HCT116 (cell line): Measurements from ENCODE around the gene AGBL1.

Experiments used
- CTCF ChIP-seq, 3 experiments: fragments of 200-600 bp in 1 of 3; sonication (generic) in 1 of 3; IDR thresholded peaks in 2 of 3; conservative IDR thresholded peaks in 1 of 3; 2 replicates each; pipeline ENCODE4 v1.5.1; 2012 to 2017; ENCODE audit warnings: low read depth in 2 of 3, low read length in 2 of 3, antibody characterized with exemption in 1 of 3, borderline replicate concordance in 1 of 3, control low read depth in 1 of 3, mild to moderate bottlenecking in 1 of 3, mixed read lengths in 1 of 3, mixed run types in 1 of 3, moderate library complexity in 1 of 3; ENCODE audit not compliant: insufficient read depth in 1 of 3
- JUND ChIP-seq: IDR thresholded peaks from 2 replicates; pipeline ENCODE4 v1.6.1; 2012
- REST ChIP-seq: IDR thresholded peaks from 2 replicates; pipeline ENCODE4 v1.6.1; 2012; ENCODE audit warnings: low read depth
- SIN3A ChIP-seq: IDR thresholded peaks from 2 replicates; pipeline ENCODE4 v1.6.1; 2012; ENCODE audit warnings: low read depth

GRCh38 chr15:86522721-86523120 is 443.1 kb downstream of the AGBL1 start:
- TF ChIP-seq REST: no peak
- no peak for TF ChIP-seq SIN3A
- TF ChIP-seq JUND: no peak
- TF ChIP-seq CTCF (IDR thresholded peaks at IDR 0.05 in 2 of 3, conservative IDR thresholded peaks at IDR 0.05 in 1 of 3; ENCODE audit: borderline replicate concordance in 1 of 3, insufficient read depth in 1 of 3, low read depth in 2 of 3, low read length in 2 of 3): no peak
